ENCODE results near the gene REEP2. TPM values are rescaled to one million over a fixed set of nuclear protein-coding genes. Genes with fewer than 3 reads are reported as not detected.

The REEP2 gene
- total and polyA plus RNA-seq, 2 experiments from 2014 or later: 0.66 to 0.67 TPM

DNA sequence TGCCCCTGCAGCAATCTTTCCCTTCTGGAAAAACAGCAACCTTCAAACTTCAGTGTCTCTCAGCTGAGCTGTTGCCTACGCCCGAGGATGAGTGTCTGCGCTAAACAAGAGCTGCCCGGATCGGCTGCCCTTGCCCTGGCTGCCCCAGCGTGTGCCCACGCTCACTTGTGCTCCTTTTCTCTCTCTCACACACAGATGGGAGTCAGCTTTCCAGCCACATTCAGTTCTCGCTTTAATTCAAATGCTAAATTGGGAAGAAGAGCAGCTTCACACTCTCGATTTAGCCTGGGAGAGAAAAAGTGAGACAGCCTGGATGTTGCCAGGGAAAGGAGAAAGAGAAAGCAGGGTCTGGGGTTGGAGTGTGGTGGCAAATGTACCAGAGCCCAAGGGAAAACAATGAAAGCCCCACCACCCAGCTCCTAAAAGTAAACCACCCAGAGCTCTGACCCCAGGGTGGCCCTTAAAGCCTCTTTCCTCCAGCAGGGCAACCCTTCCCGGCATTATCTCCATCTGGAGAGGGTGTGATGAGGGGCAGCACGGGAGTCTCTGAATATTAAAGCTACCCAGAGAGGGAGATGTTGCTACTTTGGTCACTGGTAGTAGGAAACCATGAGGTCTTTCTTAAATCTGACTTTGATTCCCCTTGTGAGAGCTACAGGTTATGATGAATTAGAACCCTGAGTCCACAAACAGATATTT, 16.5 kb downstream of the REEP2 start:
- H3K27ac ChIP-seq: no peak overlapping the region
- H2AFZ ChIP-seq: no peak overlapping the region
- H3K4me3 ChIP-seq: no peak overlapping the region
- H3K9me2 ChIP-seq (replicated peaks; ENCODE audit: insufficient read depth): no peaks in the 10 kb centered on the region
- no peak for DNase-seq (ENCODE audit: low spot score)
- H3K4me1 ChIP-seq (ENCODE audit: insufficient read depth): no peaks in the 10 kb centered on the region
- WGBS (ENCODE audit: low lambda C conversion rate, missing lambda C conversion rate): 68% methylated on average over 11 of the region's 11 CpGs
- no peak overlapping the region for H3K4me2 ChIP-seq
- H3K27me3 ChIP-seq: no peaks in the 10 kb centered on the region
- TF ChIP-seq, protein P1, sequence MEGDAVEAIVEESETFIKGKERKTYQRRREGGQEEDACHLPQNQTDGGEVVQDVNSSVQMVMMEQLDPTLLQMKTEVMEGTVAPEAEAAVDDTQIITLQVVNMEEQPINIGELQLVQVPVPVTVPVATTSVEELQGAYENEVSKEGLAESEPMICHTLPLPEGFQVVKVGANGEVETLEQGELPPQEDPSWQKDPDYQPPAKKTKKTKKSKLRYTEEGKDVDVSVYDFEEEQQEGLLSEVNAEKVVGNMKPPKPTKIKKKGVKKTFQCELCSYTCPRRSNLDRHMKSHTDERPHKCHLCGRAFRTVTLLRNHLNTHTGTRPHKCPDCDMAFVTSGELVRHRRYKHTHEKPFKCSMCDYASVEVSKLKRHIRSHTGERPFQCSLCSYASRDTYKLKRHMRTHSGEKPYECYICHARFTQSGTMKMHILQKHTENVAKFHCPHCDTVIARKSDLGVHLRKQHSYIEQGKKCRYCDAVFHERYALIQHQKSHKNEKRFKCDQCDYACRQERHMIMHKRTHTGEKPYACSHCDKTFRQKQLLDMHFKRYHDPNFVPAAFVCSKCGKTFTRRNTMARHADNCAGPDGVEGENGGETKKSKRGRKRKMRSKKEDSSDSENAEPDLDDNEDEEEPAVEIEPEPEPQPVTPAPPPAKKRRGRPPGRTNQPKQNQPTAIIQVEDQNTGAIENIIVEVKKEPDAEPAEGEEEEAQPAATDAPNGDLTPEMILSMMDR (IDR thresholded peaks at IDR 0.05; ENCODE audit: poor library complexity): no peak
- TF ChIP-seq EZH2 (IDR thresholded peaks at IDR 0.05; ENCODE audit: borderline replicate concordance) (no peak), EZH2phosphoT487 (IDR thresholded peaks at IDR 0.05; ENCODE audit: low read depth, severe bottlenecking, unreplicated experiment) (no peak)
- no peaks in the 10 kb centered on the region for H3K36me3 ChIP-seq (replicated peaks; ENCODE audit: insufficient read depth, low read depth)
- no peaks in the 10 kb centered on the region for H4K20me1 ChIP-seq (ENCODE audit: insufficient read depth, poor library complexity, severe bottlenecking)
- H3K79me2 ChIP-seq: no peaks in the 10 kb centered on the region
- H3K9me3 ChIP-seq (ENCODE audit: low read depth): no peaks in the 10 kb centered on the region

DNA sequence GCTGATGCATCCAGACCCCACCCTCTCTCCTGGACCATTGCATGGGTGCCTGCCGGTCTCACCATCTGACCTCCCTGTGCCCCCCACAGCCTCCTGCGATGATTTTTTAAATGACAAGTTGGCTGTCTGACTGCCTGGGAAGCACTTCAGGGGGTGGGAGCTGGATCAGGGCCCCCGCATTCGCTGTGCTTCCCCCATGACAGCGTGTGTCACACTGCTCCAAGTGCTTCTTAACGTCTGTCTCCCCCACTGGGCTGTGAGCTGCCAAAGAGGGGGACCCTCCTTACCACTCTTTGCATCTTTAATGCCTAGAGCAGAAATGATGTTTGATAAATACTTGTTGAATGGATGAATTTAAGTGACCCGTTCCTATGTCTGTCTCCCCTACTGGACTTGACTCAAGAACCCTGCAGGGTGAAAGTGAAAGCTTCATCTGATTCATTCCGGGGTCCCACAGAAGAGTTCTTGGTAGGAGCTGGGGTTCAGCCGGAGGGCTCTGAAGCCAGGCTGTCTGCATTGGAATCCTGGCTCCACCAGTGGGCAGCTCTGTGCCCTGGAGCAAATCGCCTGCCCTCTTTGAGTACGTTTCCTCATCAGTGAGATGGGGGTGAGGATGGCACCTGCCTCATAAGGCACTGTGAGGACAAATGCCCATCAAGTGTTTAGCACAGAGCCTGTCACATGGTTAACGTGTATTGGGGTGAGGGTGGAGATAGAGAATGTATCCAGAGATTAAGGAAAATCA, 18.8 kb downstream of the REEP2 start:
- Histone ChIP-seq H3K4me2 (no peak overlapping the region), H2AFZ (no peak overlapping the region), H3K9me3 (ENCODE audit: low read depth) (no peaks in the 10 kb centered on the region), H4K20me1 (ENCODE audit: insufficient read depth, poor library complexity, severe bottlenecking) (no peaks in the 10 kb centered on the region), H3K36me3 (replicated peaks; ENCODE audit: insufficient read depth, low read depth) (no peaks in the 10 kb centered on the region), H3K4me1 (ENCODE audit: insufficient read depth) (no peaks in the 10 kb centered on the region), H3K9me2 (replicated peaks; ENCODE audit: insufficient read depth) (no peaks in the 10 kb centered on the region), H3K4me3 (no peak overlapping the region), H3K79me2 (no peaks in the 10 kb centered on the region), H3K27me3 (no peaks in the 10 kb centered on the region), H3K27ac (no peak overlapping the region)
- TF ChIP-seq EZH2 (IDR thresholded peaks at IDR 0.05; ENCODE audit: borderline replicate concordance) (no peak), EZH2phosphoT487 (IDR thresholded peaks at IDR 0.05; ENCODE audit: low read depth, severe bottlenecking, unreplicated experiment) (no peak)
- TF ChIP-seq, protein P1 (IDR thresholded peaks at IDR 0.05; ENCODE audit: poor library complexity): no peak
- peak; percentile 4 for DNase-seq (ENCODE audit: low spot score)
- 82% methylated on average over 12 of the region's 12 CpGs for WGBS (ENCODE audit: low lambda C conversion rate, missing lambda C conversion rate)

DNA sequence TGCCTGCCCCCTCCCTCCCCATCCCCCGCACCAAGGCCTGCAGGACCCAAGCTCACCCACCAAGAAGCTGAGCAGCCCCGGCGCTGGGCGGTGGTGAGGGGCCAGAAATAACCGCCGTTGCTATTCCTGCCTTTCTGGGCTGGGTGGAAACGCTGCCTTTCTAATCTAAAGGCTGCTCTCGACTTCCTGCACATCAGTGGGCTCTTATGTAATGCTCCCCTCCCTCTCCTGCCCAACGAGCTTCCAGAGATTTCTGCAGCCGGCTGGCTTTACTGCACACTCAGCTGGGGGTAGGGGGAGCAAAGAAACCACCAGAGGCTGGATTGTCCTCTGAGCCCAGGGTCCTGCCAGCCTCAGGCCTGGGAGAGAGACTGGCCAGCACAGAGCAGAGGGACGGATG, 19.5 kb downstream of the REEP2 start:
- TF ChIP-seq EZH2 (IDR thresholded peaks at IDR 0.05; ENCODE audit: borderline replicate concordance) (no peak), EZH2phosphoT487 (IDR thresholded peaks at IDR 0.05; ENCODE audit: low read depth, severe bottlenecking, unreplicated experiment) (no peak)
- TF ChIP-seq, protein P1 (IDR thresholded peaks at IDR 0.05; ENCODE audit: poor library complexity): no peak
- H3K9me2 ChIP-seq (replicated peaks; ENCODE audit: insufficient read depth): no peaks in the 10 kb centered on the region
- H3K27me3 ChIP-seq: no peaks in the 10 kb centered on the region
- H3K9me3 ChIP-seq (ENCODE audit: low read depth): no peaks in the 10 kb centered on the region
- DNase-seq (ENCODE audit: low spot score): peak; percentile 23
- no peak overlapping the region for H3K4me3 ChIP-seq
- H2AFZ ChIP-seq: no peak overlapping the region
- no peak overlapping the region for H3K4me2 ChIP-seq
- no peaks in the 10 kb centered on the region for H3K79me2 ChIP-seq
- WGBS (ENCODE audit: low lambda C conversion rate, missing lambda C conversion rate): 64% methylated on average over 10 of the region's 11 CpGs
- peaks cover 4% of the 10 kb centered on the region for H3K4me1 ChIP-seq (ENCODE audit: insufficient read depth)
- no peak overlapping the region for H3K27ac ChIP-seq
- H4K20me1 ChIP-seq (ENCODE audit: insufficient read depth, poor library complexity, severe bottlenecking): no peaks in the 10 kb centered on the region
- H3K36me3 ChIP-seq (replicated peaks; ENCODE audit: insufficient read depth, low read depth): no peaks in the 10 kb centered on the region
